Activated naive CD4-positive, alpha-beta T cell treated with anti-CD3 and anti-CD28 coated beads, Interleukin-2, amount 50 U/mL, for 24 hours (primary cell): ENCODE measurements around the gene MKKS.
"Not testable (repeated sequence)": the region's sequence is repeated elsewhere in the genome, so short reads cannot be mapped to it uniquely, and the experiment has no call there.

ENCODE experiments used
- H3K27ac Mint-ChIP-seq: one replicate; pipeline ENCODE4 v1.8.0; 2021; ENCODE audit warnings: mild to moderate bottlenecking, mixed read lengths
- H3K27me3 Mint-ChIP-seq: one replicate; pipeline ENCODE4 v1.8.0; 2021; ENCODE audit warnings: mixed read lengths
- H3K36me3 Mint-ChIP-seq: one replicate; pipeline ENCODE4 v1.8.0; 2021; ENCODE audit warnings: mixed read lengths
- H3K4me1 Mint-ChIP-seq: one replicate; pipeline ENCODE4 v1.8.0; 2021; ENCODE audit warnings: mixed read lengths
- H3K4me3 Mint-ChIP-seq: one replicate; pipeline ENCODE4 v1.8.0; 2021; ENCODE audit warnings: mild to moderate bottlenecking, mixed read lengths
- H3K9me3 Mint-ChIP-seq: one replicate; pipeline ENCODE4 v1.8.0; 2021; ENCODE audit warnings: mixed read lengths

Gene MKKS

DNA sequence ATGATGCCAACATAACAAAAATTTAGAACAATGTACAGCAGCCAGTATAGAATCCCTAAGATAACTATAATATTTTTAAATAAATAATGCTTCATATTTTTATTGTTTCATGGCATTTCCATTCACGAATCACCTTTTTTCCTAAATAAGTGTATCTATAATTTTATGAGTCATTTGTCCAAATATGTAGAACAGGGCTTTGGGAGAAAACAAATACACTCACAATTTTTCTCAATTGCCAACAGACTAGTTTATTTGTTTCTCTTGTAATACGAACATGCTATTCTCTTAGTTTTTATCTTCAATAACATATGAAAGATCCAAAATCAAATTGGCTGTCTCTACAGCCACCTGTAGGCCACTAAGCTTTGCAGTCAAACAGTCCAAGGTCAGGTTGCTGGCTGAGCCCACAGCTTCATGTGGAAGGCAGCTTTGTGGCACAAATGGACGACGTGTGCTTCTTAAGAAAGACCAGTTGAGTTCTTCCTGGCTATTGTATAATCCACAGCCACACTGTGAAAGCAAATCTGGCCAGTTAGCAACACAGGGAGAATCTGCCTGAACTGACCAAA is 29.0 kb downstream of the MKKS start:
- H3K4me1 Mint-ChIP-seq = no peaks in the 10 kb centered on the region
- no peaks in the 10 kb centered on the region for H3K9me3 Mint-ChIP-seq
- H3K36me3 Mint-ChIP-seq = peaks cover 4% of the 10 kb centered on the region
- H3K27ac Mint-ChIP-seq = no peak overlapping the region
- H3K4me3 Mint-ChIP-seq = no peak overlapping the region
- H3K27me3 Mint-ChIP-seq = no peaks in the 10 kb centered on the region

DNA sequence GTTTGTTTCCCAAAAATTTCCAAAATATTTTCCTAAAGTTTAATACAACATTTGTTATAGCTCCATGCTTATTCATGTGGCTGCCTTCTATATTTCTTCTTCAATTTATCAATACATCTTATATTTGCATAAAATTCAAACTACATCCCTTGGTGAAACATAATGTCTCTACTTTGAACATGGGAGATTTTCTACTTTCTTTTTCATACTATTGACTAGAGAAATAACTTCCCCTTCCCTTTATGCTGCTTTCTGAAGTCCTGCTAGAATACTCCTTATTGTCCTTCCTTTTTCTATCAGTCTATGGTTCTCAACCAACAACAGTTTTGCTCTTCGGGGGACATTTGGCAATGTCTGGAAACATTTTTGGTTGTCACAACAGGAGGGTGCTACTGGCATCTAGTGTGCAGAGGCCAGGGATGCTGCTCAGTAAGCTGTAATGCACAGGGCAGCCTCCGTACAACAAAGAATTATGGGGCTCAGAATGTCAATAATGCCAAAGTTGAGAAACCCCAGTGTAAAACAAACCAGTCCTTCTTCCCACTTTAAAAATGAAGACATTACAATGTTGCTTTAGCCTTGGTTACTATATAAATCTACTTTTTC is 29.9 kb downstream of the MKKS start:
- Mint-ChIP-seq H3K4me3 (no peak overlapping the region), H3K36me3 (peaks cover 4% of the 10 kb centered on the region), H3K4me1 (no peaks in the 10 kb centered on the region), H3K27me3 (no peaks in the 10 kb centered on the region), H3K9me3 (no peaks in the 10 kb centered on the region), H3K27ac (no peak overlapping the region)

DNA sequence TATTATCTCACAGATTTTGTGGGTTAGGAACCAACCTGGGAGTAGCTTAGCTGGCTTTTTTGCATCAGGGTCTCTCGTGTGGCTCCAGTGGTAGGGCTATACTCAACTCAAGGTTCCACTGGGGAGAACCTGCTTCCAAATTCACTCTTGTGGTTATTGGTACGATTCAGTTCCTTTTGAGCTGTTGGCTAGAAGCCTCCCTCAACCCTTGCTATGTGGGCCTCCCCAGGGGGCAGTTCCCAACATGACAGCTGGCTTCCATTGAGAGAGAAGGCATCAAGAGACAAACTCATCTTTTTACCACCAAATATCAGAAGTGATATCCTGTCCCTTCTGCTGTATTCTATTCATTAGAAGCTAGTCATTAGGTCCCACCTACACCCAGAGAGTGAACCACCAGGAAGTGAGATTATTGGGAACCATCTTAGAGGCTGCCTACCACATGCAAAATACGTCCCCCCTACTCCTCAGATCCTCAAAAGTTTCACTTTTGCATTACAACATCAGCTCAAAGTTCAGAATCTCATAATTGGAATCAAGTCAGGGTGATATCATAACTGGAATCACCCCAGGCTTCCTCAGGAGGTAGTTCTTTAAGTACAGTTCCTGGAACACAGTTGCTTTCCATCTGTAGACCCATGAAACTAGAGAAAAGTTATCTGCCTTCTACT is 30.9 kb downstream of the MKKS start:
- Mint-ChIP-seq H3K9me3 (no peaks in the 10 kb centered on the region), H3K36me3 (peaks cover 4% of the 10 kb centered on the region), H3K27me3 (no peaks in the 10 kb centered on the region), H3K4me1 (no peaks in the 10 kb centered on the region), H3K27ac (no peak overlapping the region), H3K4me3 (no peak overlapping the region)

DNA sequence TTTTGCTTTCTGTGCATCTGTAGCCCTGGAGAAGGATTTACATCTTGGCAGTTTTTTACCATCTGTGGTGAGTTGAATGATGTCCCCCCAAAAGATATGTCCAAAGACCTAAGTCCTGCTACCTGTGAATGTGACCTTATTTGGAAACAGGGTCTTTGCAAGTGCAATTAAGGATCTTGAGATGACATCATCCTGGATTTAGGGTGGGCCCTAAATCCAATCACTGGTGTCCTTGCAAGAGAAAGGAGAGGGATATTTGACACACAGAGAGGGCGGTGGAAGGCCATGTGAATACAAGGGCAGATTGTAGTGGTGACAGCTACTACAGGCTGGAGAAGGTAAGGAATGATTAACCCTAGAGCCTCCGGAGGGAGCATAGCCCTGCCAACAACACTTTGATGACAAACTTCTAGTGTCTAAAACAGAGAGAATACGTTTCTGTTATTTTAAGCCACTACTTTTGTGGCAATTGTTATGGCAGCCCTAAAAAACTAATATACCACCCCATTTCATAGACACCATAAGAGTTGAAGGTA is 35.1 kb downstream of the MKKS start:
- H3K4me3 Mint-ChIP-seq = no peak overlapping the region
- H3K27ac Mint-ChIP-seq = no peak overlapping the region
- no peaks in the 10 kb centered on the region for H3K9me3 Mint-ChIP-seq
- H3K36me3 Mint-ChIP-seq = no peaks in the 10 kb centered on the region
- H3K4me1 Mint-ChIP-seq = no peaks in the 10 kb centered on the region
- H3K27me3 Mint-ChIP-seq = no peaks in the 10 kb centered on the region

DNA sequence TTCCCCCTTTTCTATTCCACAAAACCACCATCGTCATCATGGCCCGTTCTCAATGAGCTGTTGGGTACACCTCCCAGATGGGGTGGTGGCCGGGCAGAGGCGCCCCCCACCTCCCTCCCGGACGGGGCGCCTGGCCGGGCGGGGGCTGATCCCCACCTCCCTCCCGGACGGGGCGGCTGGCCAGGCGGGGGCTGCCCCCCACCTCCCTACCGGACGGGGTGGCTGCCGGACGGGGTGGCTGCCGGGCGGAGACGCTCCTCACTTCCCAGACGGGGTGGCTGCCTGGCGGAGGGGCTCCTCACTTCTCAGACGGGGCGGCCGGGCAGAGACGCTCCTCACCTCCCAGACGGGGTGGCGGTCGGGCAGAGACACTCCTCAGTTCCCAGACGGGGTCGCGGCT is 39.3 kb downstream of the MKKS start:
- H3K27ac Mint-ChIP-seq, H3K4me3 Mint-ChIP-seq, H3K4me1 Mint-ChIP-seq, H3K36me3 Mint-ChIP-seq, H3K9me3 Mint-ChIP-seq, H3K27me3 Mint-ChIP-seq: not testable (repeated sequence)

GRCh38 chr20:10390709-10391108 is 43.3 kb downstream of the MKKS start:
- no peaks in the 10 kb centered on the region for H3K4me1 Mint-ChIP-seq
- no peaks in the 10 kb centered on the region for H3K36me3 Mint-ChIP-seq
- H3K4me3 Mint-ChIP-seq = no peak overlapping the region
- no peak overlapping the region for H3K27ac Mint-ChIP-seq
- H3K27me3 Mint-ChIP-seq = peaks cover 5% of the 10 kb centered on the region
- no peaks in the 10 kb centered on the region for H3K9me3 Mint-ChIP-seq

DNA sequence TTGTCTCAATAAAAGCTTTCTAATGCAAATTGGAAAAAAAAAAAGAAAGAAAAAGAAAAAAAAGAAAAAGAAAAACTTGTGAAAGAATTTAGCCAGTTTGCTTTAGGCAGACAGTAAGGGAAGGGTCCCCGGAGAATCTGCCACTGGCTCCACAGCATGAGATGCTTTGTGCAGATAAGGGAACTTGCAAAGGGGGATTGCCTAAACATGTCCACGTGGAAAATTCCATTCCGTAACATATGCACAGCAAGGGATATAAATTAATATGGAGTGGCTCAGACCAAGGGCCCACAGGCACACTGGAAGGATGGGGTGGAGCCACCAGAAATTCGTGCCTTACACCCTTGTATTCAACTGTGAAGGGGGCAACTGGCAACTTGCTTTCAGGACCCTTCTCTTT is 45.4 kb downstream of the MKKS start:
- peaks cover 5% of the 10 kb centered on the region for H3K27me3 Mint-ChIP-seq
- no peak overlapping the region for H3K4me3 Mint-ChIP-seq
- H3K9me3 Mint-ChIP-seq = no peaks in the 10 kb centered on the region
- no peaks in the 10 kb centered on the region for H3K4me1 Mint-ChIP-seq
- H3K36me3 Mint-ChIP-seq = no peaks in the 10 kb centered on the region
- H3K27ac Mint-ChIP-seq = no peak overlapping the region

- Mint-ChIP-seq H3K27me3 (peaks cover 7% of the 10 kb centered on the region), H3K9me3 (no peaks in the 10 kb centered on the region), H3K4me3 (no peak overlapping the region), H3K27ac (no peak overlapping the region), H3K4me1 (no peaks in the 10 kb centered on the region), H3K36me3 (no peaks in the 10 kb centered on the region)
These were observed 46.3 kb downstream of the MKKS start for GRCh38 chr20:10387686-10388085.

DNA sequence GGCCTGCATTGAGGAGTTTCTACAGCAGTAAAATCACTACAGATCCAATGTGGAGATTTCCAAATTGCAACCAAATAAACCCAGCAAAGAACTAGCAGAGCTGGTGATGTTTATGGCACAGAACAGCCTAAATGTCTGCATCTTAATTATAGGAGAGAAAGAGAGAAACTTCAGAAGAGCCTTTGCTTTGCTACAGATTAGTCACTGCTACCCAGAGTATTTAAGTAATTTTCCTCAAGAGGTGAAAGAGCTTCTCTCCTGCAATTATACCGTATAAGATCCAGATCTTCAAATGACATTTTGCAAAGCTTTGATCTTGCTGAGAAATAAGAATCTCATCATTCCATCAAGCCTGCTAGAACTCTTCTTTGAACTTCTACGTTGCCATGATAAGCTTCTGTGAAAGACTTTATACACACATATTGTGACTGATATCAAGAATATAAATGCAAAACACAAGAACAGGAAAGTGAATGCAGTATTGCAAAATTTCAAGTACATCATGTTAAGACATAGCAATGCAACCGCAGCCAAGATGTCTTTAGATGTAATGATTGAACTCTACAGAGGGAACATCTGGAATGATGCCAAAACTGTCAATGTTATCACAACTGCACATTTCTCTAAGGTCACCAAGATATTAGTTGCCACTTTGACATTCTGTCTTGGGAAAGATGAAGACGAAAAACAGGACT is 48.0 kb downstream of the MKKS start:
- Mint-ChIP-seq H3K9me3 (no peaks in the 10 kb centered on the region), H3K4me1 (no peaks in the 10 kb centered on the region), H3K36me3 (no peaks in the 10 kb centered on the region), H3K4me3 (no peak overlapping the region), H3K27ac (no peak overlapping the region), H3K27me3 (peaks cover 7% of the 10 kb centered on the region)

- Mint-ChIP-seq H3K36me3 (no peaks in the 10 kb centered on the region), H3K4me1 (no peaks in the 10 kb centered on the region), H3K27ac (no peak overlapping the region), H3K4me3 (no peak overlapping the region), H3K9me3 (no peaks in the 10 kb centered on the region), H3K27me3 (peaks cover 7% of the 10 kb centered on the region)
These were observed 52.5 kb downstream of the MKKS start for GRCh38 chr20:10381477-10381876.

- no peaks in the 10 kb centered on the region for H3K36me3 Mint-ChIP-seq
- H3K9me3 Mint-ChIP-seq = peaks cover 5% of the 10 kb centered on the region
- peaks cover 8% of the 10 kb centered on the region for H3K27me3 Mint-ChIP-seq
- H3K27ac Mint-ChIP-seq = no peak overlapping the region
- H3K4me3 Mint-ChIP-seq = no peak overlapping the region
- H3K4me1 Mint-ChIP-seq = no peaks in the 10 kb centered on the region
These were observed 54.3 kb downstream of the MKKS start for GRCh38 chr20:10379761-10380160.

GRCh38 chr20:10376270-10377075 is 57.5 kb downstream of the MKKS start:
- no peaks in the 10 kb centered on the region for H3K36me3 Mint-ChIP-seq
- H3K4me1 Mint-ChIP-seq = no peaks in the 10 kb centered on the region
- no peak overlapping the region for H3K4me3 Mint-ChIP-seq
- peaks cover 5% of the 10 kb centered on the region for H3K9me3 Mint-ChIP-seq
- peaks cover 9% of the 10 kb centered on the region for H3K27me3 Mint-ChIP-seq
- H3K27ac Mint-ChIP-seq = no peak overlapping the region

DNA sequence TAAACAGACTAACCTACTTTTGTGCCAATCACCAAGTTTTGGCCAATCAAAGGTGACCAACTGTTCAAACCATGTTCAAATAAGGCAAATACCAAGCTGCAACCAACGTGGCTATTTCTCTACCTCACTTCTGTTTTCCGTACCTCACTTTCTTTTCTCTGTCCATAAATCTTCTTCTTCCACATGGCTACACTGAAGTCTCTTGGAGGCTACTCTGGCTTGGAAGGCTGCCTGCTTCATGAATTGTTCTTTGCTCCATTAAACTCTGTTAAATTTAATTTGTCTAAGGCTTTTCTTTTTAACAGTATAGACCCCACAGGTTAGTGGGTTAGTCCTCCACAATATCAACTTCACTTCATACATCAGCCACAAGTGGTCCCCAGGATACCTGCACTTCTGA is 58.8 kb downstream of the MKKS start:
- no peak overlapping the region for H3K27ac Mint-ChIP-seq
- no peak overlapping the region for H3K4me3 Mint-ChIP-seq
- no peaks in the 10 kb centered on the region for H3K4me1 Mint-ChIP-seq
- no peaks in the 10 kb centered on the region for H3K36me3 Mint-ChIP-seq
- peaks cover 5% of the 10 kb centered on the region for H3K9me3 Mint-ChIP-seq
- H3K27me3 Mint-ChIP-seq = peaks cover 11% of the 10 kb centered on the region

DNA sequence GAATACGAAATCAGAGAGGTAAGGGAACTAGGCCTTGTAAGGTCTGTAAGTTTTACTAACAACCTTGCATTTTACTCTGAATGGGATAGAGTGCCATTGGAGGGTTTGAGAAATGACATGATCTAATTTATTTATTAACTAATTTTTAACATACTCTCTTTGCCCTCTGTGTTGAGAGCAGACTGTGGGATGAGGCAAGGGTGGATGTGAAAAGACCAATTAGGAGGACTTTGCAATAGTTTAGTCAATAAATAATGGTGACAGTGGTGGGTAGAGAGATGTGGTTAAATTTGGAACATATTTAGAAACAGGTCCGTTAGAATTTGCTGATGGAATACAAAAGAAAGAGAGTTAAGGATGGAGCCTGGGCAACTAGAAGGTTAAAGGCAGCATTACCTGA is 60.0 kb downstream of the MKKS start:
- H3K36me3 Mint-ChIP-seq = no peaks in the 10 kb centered on the region
- peaks cover 11% of the 10 kb centered on the region for H3K27me3 Mint-ChIP-seq
- H3K9me3 Mint-ChIP-seq = peaks cover 5% of the 10 kb centered on the region
- H3K4me3 Mint-ChIP-seq = no peak overlapping the region
- no peak overlapping the region for H3K27ac Mint-ChIP-seq
- H3K4me1 Mint-ChIP-seq = no peaks in the 10 kb centered on the region

GRCh38 chr20:10371467-10371866 is 62.6 kb downstream of the MKKS start:
- peaks cover 12% of the 10 kb centered on the region for H3K27me3 Mint-ChIP-seq
- peaks cover 5% of the 10 kb centered on the region for H3K9me3 Mint-ChIP-seq
- H3K27ac Mint-ChIP-seq = no peak overlapping the region
- no peaks in the 10 kb centered on the region for H3K4me1 Mint-ChIP-seq
- no peaks in the 10 kb centered on the region for H3K36me3 Mint-ChIP-seq
- no peak overlapping the region for H3K4me3 Mint-ChIP-seq
